Measurements from ENCODE around the gene PLA2G12A.

The PLA2G12A gene

GRCh38 chr4:109675843-109676242 lies 54.0 kb downstream of the PLA2G12A start:
- no peak for DNase-seq

DNA sequence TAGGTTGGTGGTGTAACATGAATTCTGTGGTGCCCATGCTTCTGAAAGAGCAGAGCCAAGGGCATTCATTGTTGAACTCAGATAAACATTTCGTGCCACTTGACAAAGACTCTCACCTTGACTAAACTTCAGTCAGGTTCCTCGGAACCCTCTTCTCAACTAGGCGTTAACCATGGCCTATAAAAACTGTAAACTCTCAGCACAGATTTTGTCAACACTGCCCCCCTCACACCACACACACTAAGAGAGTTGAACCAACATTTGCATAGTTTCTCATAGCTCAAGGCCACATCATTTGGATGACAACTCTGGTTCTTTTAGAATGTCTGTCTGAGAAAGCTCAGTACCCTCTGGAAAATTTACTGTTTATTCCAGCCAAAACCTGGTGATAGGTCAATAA lies 54.7 kb downstream of the PLA2G12A start:
- DNase-seq: no peak

- no peak for DNase-seq
Measured at GRCh38 chr4:109673303-109673702, 56.6 kb downstream of the PLA2G12A start.

GRCh38 chr4:109672169-109672930 lies 57.5 kb downstream of the PLA2G12A start:
- DNase-seq: no peak

- DNase-seq: no peak
Measured at GRCh38 chr4:109671350-109671749, 58.5 kb downstream of the PLA2G12A start.

DNA sequence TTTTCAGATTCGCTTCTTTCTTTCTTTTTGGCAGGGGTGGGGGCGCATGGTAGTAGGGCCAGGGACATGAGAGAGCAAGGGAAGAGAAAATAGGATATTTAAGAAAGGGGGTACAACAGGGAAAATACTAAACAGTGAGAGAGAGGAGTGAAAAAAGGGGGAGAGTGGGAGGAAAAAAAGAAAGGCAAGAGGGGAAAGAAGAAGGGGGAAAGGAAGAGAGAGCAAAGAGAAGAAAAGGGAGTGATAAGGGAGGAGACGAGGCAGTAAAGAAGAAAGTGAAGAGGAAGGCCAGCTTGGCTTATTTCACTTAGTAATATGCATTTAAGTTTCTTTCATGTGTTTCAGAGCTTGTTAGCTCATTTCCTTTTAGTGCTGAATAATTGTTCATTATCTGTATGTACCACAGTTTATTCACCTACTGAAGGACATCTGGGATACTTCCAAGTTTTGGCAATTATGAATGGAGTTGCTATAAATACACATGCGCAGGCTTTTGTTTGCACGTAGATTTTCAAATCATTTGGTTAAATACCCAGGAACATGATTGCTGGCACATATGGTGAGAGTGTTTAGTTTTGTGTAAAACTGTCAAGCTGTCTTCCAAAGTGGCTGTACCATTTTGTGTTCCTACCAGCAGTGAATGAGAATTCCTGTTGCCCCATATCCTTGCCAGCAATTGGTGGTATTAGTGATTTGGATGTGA lies 63.9 kb downstream of the PLA2G12A start:
- DNase-seq: no peak

DNA sequence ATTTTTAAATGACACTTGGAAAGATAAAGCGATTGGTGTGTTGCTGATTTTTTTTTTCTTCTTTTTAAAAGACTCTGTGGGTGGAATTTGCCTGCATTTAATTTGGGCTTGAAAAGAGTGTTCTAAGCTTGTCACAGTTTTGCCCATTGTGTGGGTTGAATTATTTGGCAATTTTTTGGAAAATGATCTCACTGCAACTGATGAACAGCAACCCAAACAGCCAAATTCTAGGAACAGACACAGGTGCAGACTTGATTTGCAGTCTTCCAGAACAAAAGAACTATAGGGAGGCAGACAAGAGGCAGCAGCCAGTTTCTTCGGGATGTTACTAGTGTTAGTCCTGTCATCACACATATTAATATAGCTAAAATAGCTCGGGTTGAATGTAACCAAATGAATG lies 67.1 kb downstream of the PLA2G12A start:
- no peak for DNase-seq

DNA sequence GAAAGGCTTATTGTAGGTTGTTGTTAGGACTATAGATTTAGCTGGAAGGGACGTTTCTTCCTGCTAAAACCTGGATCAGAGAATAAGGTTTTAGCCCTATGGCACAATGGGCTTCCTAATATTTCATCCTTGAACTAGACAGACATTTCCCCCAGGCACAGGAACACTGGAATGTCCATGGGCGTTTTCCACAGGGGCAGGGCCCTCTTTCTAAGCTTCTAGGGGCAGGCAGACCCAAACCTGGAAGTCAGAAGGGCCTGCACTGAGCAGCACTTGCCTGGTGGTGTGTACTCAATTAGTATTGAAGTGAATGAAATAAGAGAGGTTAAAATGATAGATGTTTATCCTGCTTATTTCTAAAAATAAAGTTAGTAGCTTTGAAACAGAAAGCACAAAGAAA lies 67.8 kb downstream of the PLA2G12A start:
- DNase-seq: no peak
